Ectodermal cell (in vitro differentiated cells): ENCODE data around the gene TEX10.

ENCODE experiments used
- H3K27ac ChIP-seq: 2 replicates; pipeline ENCODE4 v1.7.0; 2013; ENCODE audit warnings: mild to moderate bottlenecking, low read depth, low read length; ENCODE audit not compliant: insufficient read depth, poor library complexity, severe bottlenecking
- H3K27me3 ChIP-seq: 2 replicates; pipeline ENCODE4 v1.7.0; 2013; ENCODE audit warnings: mild to moderate bottlenecking, low read length; ENCODE audit not compliant: insufficient read depth, control insufficient read depth, poor library complexity, severe bottlenecking
- H3K36me3 ChIP-seq: one replicate; pipeline ENCODE4 v1.7.0; 2013; ENCODE audit warnings: low read length; ENCODE audit not compliant: control insufficient read depth, insufficient read depth
- H3K4me1 ChIP-seq: one replicate; pipeline ENCODE4 v1.7.0; 2013; ENCODE audit warnings: low read length; ENCODE audit not compliant: control insufficient read depth, insufficient read depth
- H3K4me3 ChIP-seq: 2 replicates; pipeline ENCODE4 v1.7.0; 2013; ENCODE audit warnings: low read depth, low read length, control low read depth; ENCODE audit not compliant: insufficient read depth
- H3K9me3 ChIP-seq: 2 replicates; pipeline ENCODE4 v1.7.0; 2013; ENCODE audit warnings: mild to moderate bottlenecking, low read length, moderate library complexity; ENCODE audit not compliant: control insufficient read depth
- whole genome bisulfite sequencing, 2 experiments: methylation state at CpG; one replicate each; pipeline ENCODE4 v1.1.7; 2013; ENCODE audit warnings: missing lambda C conversion rate in 2 of 2; 5-methylcytosine and 5-hydroxymethylcytosine counted together

Gene TEX10

DNA sequence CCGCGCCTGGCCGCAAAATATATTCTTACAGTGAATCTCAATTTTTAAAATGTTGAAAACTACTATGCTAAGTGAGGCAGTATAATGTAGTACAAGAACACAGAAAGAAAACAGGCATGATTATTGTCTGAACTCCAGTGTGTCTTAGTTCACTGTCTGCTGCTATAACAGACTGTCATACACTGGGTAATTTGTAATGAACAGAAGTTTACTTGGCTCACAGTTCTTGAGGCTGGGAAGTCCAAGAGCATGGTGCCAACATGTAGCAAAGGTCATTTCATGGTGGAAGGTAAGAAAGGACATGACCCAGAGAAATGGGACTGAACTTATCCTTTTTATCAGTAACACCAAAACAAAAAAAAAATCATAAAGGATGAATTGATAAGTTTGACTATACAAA lies 19.9 kb upstream of the TEX10 start:
- Histone ChIP-seq H3K4me1 (no peaks in the 10 kb centered on the region), H3K9me3 (peaks cover 4% of the 10 kb centered on the region), H3K27me3 (no peaks in the 10 kb centered on the region), H3K27ac (no peak overlapping the region), H3K36me3 (no peaks in the 10 kb centered on the region), H3K4me3 (no peak overlapping the region)
- 90 to 93% methylated on average over 3 of the region's 3 CpGs for WGBS, 2 experiments

DNA sequence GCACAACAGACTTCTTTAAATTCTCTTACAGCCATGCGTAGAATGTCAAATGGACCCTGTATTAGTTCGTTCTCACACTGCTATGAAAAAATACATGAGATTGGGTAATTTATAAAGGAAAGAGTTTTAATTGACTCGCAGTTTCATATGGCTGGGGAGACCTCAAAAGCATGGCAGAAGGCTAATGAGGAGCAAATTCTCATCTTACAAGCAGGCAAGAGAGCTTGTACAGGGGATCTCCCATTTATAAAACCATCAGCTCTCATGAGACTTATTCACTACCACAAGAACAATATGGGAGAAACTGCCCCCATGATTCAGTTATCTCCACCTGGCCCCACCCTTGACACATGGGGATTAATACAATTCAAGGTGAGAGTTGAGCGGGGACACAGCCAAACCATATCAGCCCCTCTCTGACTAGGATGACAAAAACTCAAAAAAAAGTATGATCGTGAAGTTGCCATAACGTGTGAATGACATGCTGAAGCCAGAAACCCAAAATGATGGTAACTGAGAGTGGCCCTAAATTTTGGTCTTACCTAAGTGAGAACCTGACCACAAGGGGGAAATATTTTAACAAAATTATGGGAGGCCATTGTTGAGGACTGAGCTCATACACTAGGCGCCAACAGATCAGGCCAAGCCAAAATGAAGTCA lies 17.5 kb upstream of the TEX10 start:
- Histone ChIP-seq H3K36me3 (no peaks in the 10 kb centered on the region), H3K4me1 (no peaks in the 10 kb centered on the region), H3K27ac (no peak overlapping the region), H3K27me3 (no peaks in the 10 kb centered on the region), H3K4me3 (no peak overlapping the region), H3K9me3 (peaks cover 4% of the 10 kb centered on the region)
- WGBS, 2 experiments: 98% methylated on average over 7 of the region's 7 CpGs

DNA sequence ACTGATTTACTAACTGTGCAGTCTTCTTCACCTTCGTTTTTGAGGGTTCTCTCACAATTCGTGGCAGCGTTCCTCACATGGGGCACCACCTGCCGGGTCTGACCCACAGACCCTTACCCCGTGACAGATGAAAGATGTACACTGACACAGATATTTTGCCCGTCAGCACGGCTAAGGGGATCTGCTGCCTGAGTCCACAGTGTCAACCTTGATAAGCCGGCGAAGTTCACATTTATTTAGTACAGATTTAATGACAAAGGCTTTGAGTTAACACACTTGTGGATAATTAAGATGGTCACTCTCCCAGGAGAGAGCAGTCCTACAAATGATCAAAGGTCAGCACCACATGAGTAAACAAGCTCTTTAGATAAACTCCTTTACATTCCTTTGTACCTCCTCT lies 15.9 kb upstream of the TEX10 start:
- peaks cover 4% of the 10 kb centered on the region for H3K9me3 ChIP-seq
- no peaks in the 10 kb centered on the region for H3K36me3 ChIP-seq
- no peak overlapping the region for H3K27ac ChIP-seq
- WGBS, 2 experiments: 92 to 94% methylated on average over 9 of the region's 9 CpGs
- no peak overlapping the region for H3K4me3 ChIP-seq
- no peaks in the 10 kb centered on the region for H3K27me3 ChIP-seq
- H3K4me1 ChIP-seq: no peaks in the 10 kb centered on the region

DNA sequence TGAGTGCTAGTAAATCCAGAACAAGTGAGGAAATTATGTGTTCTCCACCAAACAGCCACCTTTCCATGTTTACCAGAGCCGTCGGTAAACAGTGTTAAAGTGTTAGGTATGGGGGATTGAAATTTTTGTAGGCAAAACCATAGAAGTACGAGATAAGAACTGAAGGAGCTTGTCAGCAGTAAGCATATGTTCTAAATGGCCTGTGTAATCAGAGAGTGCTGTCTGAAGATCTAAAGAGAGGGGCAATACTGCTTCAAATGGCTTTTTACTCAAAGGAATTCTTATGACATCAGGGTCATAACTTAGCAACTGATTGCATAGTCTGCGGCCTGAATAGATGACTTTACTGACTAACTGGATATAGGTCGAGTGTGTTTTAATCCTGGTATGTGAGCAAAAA lies 13.4 kb upstream of the TEX10 start:
- Histone ChIP-seq H3K27ac (no peak overlapping the region), H3K36me3 (peaks cover 6% of the 10 kb centered on the region), H3K27me3 (no peaks in the 10 kb centered on the region), H3K9me3 (no peaks in the 10 kb centered on the region), H3K4me3 (no peak overlapping the region), H3K4me1 (no peaks in the 10 kb centered on the region)
- 96 to 98% methylated on average over 5 of the region's 5 CpGs for WGBS, 2 experiments

DNA sequence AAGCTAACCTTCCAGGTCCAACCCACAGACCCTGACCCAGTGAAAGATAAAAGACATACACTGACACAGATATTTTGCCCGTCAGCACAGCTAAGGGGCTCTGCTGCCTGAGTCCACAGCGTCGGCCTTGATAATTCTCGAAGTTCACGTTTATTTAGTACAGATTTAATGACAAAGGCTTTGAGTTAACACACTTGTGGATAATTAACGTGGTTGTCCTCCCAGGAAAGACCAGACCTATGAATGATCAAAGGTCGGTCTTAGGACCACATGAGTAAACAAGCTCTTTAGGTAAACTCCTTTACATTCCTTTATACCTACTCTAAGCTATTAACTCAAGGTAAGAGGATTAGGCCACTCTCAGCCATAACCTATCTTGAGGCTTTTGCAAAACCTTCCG lies 11.3 kb upstream of the TEX10 start:
- H3K4me1 ChIP-seq: no peaks in the 10 kb centered on the region
- H3K27me3 ChIP-seq: no peaks in the 10 kb centered on the region
- 92 to 94% methylated on average over 8 of the region's 8 CpGs for WGBS, 2 experiments
- no peak overlapping the region for H3K27ac ChIP-seq
- peaks cover 6% of the 10 kb centered on the region for H3K36me3 ChIP-seq
- H3K9me3 ChIP-seq: no peaks in the 10 kb centered on the region
- no peak overlapping the region for H3K4me3 ChIP-seq

DNA sequence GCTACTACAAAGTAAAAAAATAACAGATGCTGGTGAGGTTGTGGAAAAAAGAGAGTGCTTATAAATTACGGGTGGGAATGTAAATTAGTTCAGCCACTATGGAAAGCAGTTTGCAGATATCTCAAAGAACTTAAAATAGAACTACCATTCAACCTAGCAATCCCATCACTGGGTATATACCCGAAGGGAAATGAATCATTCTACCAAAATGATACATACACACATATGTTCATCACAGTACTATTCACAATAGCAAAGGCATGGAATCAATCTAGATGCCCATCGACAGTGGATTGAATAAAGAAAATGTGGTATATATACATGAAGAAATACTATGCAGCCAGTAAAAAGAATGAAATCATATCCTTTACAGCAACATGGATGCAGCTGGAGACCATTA lies 6.3 kb upstream of the TEX10 start:
- Histone ChIP-seq H3K9me3 (no peaks in the 10 kb centered on the region), H3K27me3 (no peaks in the 10 kb centered on the region), H3K36me3 (peaks cover 16% of the 10 kb centered on the region), H3K4me3 (no peak overlapping the region), H3K27ac (no peak overlapping the region), H3K4me1 (no peaks in the 10 kb centered on the region)
- WGBS, 2 experiments: 84 to 93% methylated on average over 2 to 3 of the region's 3 CpGs

DNA sequence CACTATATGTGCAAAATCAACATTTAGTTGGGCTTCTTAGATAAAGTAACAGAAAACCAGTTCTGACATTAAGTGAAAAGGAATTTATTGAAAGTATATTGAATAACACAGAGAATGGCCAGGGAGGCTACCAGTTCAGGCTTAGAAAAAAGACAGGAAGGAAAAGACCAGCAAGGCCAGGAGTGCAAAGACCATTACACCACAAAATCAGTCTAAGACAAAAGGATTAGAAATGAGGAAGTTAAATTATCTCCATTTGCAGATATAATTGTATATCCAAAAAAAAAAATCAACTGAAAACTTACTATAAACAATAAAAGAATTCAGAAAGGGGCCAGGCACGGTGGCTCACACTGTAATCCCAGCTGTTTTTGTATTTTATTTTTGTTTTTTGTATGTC lies 4.8 kb upstream of the TEX10 start:
- Histone ChIP-seq H3K4me1 (no peaks in the 10 kb centered on the region), H3K9me3 (no peaks in the 10 kb centered on the region), H3K4me3 (no peak overlapping the region), H3K36me3 (peaks cover 10% of the 10 kb centered on the region), H3K27me3 (no peaks in the 10 kb centered on the region), H3K27ac (no peak overlapping the region)
- 88% methylated on average over 1 of the region's 1 CpG; no CpG with 5 or more reads in 1 of the 2 experiments for WGBS, 2 experiments

DNA sequence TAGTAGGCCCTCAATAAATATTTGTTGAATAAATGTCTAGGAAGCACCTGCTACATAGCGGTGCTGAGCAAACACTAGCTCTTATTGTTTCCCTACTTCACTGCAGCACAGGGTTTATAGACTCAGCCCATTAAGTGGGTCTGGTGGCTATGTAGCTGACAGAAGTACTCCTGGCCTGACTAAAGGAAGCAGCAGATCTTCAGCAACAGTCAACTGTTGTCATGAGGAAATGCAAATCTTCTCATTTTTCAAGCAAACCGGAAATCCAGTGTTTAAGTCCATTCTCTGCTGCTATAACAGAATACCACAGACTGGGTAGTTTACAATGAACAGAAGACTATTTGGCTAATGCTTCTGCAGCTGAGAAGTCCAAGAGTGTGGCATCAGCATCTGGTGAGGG lies 2.8 kb upstream of the TEX10 start:
- H3K4me3 ChIP-seq: no peak overlapping the region
- H3K27me3 ChIP-seq: no peaks in the 10 kb centered on the region
- peaks cover 10% of the 10 kb centered on the region for H3K36me3 ChIP-seq
- H3K9me3 ChIP-seq: no peaks in the 10 kb centered on the region
- WGBS, 2 experiments: 95 to 97% methylated on average over 2 of the region's 2 CpGs
- H3K4me1 ChIP-seq: peaks cover under 1% of the 10 kb centered on the region
- no peak overlapping the region for H3K27ac ChIP-seq

DNA sequence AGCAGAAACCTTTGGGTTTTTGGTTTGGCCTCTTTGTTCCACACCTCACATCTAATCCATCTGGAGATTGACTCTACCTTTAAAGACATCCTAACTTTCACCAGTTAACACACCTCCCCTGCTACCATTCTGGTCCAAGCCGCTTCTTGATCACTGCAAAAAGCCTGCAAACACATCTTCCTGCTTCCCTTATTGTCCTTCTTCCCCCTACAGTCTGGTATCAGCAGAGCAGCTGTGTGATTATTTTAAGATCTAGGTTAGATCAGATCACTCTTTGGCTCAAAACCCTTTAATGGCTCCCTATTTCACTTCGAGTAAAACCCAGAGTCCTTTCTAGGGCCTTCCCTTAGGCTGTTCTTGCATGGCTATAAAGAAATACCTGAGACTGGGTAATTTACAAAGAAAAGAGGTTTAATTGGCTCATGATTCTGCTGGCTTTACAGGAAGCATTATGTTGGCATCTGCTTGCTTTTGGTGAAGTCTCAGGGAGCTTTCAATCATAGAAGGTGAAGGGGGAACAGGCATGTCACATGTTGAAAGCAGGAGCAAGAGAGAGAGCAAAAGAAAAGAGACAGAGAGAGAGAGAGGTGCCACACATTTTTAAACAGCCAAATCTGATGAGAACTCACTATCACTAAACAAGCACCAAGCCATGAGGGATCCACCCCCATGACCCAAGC lies 1.5 kb upstream of the TEX10 start:
- Histone ChIP-seq H3K4me1 (peaks cover 11% of the 10 kb centered on the region), H3K27me3 (no peaks in the 10 kb centered on the region), H3K4me3 (peak overlapping the region; percentile 94), H3K9me3 (no peaks in the 10 kb centered on the region), H3K27ac (no peak overlapping the region), H3K36me3 (peaks cover 10% of the 10 kb centered on the region)
- 86 to 91% methylated on average over 2 of the region's 2 CpGs for WGBS, 2 experiments

DNA sequence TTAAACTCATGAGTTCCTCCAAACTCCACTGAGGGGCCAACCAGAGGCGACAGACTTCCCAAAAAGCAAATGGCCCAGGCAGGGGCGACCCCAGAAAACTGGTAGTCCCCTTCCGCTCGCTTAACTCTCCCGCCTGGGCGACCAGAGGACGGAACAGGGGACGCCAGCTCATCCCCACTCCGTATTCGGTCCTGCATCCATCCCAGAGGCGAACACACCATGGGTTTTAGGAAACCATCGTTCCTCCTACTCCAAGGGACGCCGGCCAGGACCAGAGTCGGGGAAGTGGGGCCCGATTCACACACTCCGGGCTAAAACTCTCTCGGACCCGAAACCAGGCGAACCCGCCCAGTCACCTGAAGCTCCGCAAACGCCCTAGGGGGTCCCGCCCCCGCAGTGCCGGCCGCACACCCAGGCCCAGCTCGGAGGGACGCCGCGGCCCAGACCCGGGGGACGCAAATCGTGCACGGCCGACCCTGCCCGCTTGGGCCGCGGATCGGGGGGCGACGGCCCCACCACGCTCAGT lies 478 bp downstream of the TEX10 start:
- Histone ChIP-seq H3K9me3 (no peaks in the 10 kb centered on the region), H3K36me3 (peaks cover 6% of the 10 kb centered on the region), H3K4me3 (peak overlapping the region; percentile 94), H3K4me1 (peaks cover 11% of the 10 kb centered on the region), H3K27ac (peak overlapping the region; percentile 86), H3K27me3 (no peaks in the 10 kb centered on the region)
- 0% methylated on average over 43 of the region's 43 CpGs for WGBS, 2 experiments
